GM13976 (cell line): Measurements from ENCODE around the gene PHF21A.

Experiments used
- DNase-seq: peaks from one replicate; pipeline ENCODE4 v3.0.0; 2012; ENCODE audit warnings: low spot score
- CTCF ChIP-seq: IDR thresholded peaks from 2 replicates; pipeline ENCODE4 v1.5.1; 2012; ENCODE audit warnings: borderline replicate concordance, mild to moderate bottlenecking; ENCODE audit not compliant: insufficient read depth; ENCODE audit errors: extremely low read depth, missing control alignments, control extremely low read depth
- in situ Hi-C: fragments of 300-500 bp; cut with MboI; formaldehyde crosslinking; loops from one replicate; pipeline ENCODE4 v1.12.0; 2022; ENCODE audit warnings: low sequenced_read_pairs, mixed read lengths, inconsistent platforms; ENCODE audit not compliant: unreplicated experiment

Gene PHF21A

DNA sequence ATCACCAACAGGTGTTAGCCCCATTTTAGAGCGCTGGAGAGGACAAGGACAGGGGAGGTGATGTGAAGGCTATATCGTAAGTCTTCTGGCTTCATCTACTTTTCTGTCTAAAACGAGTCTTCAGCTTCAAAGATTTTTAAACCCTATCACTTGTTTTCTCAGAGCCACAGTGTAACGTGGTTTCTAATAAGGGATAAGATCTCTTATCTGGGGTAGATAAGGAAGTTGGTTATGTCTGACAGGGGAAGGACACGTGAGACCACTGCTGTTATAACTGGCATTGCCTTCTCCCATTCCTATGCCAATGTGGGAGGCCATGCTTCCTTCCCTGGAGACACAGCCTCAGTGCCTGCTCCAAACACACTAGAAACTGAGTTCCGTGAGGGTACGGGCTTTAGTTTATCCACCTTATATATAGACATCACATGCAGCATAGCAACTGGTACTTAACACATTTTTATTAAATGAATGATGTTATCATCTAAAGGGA lies 159.5 kb downstream of the PHF21A start:
- DNase-seq = no peak
- no peak for TF ChIP-seq CTCF
- in situ Hi-C loops = no loop called here

- DNase-seq = no peak
- TF ChIP-seq CTCF = no peak
- in situ Hi-C loops = no loop called here
These were observed 160.7 kb downstream of the PHF21A start for GRCh38 chr11:45960387-45961095.

DNA sequence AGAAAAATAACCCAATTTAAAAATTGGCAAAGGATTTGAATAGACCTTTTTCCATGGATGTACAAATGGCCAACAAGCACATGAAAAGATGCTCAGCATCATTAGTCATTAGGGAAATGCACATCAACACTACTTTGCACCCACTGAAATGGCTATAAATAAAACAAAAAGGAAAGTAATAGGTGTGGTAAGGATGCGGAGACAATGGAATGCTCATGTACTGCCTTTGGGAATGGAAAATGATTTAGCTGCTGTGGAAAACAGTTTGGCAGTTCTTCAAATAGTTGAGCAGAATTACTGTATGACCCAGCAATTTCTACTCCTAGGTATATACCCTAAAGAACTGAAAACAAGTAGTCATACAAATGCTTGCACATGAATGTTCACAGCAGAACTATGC lies 161.4 kb downstream of the PHF21A start:
- in situ Hi-C loops = no loop called here
- DNase-seq = no peak

DNA sequence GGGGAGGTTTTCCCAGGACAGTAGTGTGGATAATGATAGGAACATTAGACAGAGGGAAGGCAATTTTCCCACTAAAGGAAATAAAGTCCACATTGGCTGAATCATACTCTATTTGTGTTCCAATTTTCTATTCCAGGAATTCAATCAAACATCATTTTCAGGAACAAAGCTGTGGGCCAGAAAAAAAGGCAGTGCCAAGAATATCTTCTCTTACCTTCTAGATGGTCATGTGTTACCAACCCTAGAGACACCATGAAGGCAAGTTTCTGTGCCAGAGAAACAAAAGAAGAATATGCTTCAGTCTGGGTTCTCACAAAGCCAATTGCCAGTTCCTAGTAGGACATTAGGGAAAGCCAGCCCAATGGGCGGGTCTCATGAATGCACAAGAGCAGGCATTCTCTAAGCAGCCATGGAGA lies 171.3 kb downstream of the PHF21A start:
- no peak for DNase-seq
- in situ Hi-C loops = no loop called here
- no peak for TF ChIP-seq CTCF

More for the DNA sequence above, 161.4 kb downstream of the PHF21A start:
- TF ChIP-seq CTCF = no peak

GRCh38 chr11:45948356-45948755 lies 172.9 kb downstream of the PHF21A start:
- no peak for TF ChIP-seq CTCF
- DNase-seq = no peak
- in situ Hi-C loops = no loop called here

- no peak for TF ChIP-seq CTCF
- DNase-seq = no peak
- in situ Hi-C loops = no loop called here
These were observed 173.4 kb downstream of the PHF21A start for GRCh38 chr11:45947885-45948284.
